GM19351 (cell line): ENCODE data around the gene ATP8B2.
"Not testable (repeated sequence)": the region's sequence is repeated elsewhere in the genome, so short reads cannot be mapped to it uniquely, and the experiment has no call there.

Source experiments
- ATAC-seq: cut with Tn5 transposase; IDR thresholded peaks from one replicate; pipeline ENCODE4 v1.9.1; 2021; ENCODE audit warnings: mild to moderate bottlenecking, moderate library complexity; ENCODE audit not compliant: unreplicated experiment

Gene ATP8B2

GRCh38 chr1:154321609-154321934, 3.8 kb upstream of the ATP8B2 start:
- not testable (repeated sequence) for ATAC-seq

- ATAC-seq = no peak
These were observed 1.8 kb upstream of the ATP8B2 start for GRCh38 chr1:154323493-154323892.

- no peak for ATAC-seq
These were observed 1.1 kb upstream of the ATP8B2 start for GRCh38 chr1:154324241-154324640.

- no peak for ATAC-seq
These were observed 539 bp downstream of the ATP8B2 start for GRCh38 chr1:154325583-154326545.

GRCh38 chr1:154326546-154327465, 1.5 kb downstream of the ATP8B2 start:
- ATAC-seq = no peak

- no peak for ATAC-seq
These were observed 2.4 kb downstream of the ATP8B2 start for GRCh38 chr1:154327466-154328317.

- ATAC-seq = peak; percentile 48
These were observed 3.2 kb downstream of the ATP8B2 start for GRCh38 chr1:154328318-154329151.

- ATAC-seq = no peak
These were observed 3.8 kb downstream of the ATP8B2 start for GRCh38 chr1:154329152-154329521.

- ATAC-seq = no peak
These were observed 4.3 kb downstream of the ATP8B2 start for GRCh38 chr1:154329551-154330131.

GRCh38 chr1:154330669-154331068, 5.3 kb downstream of the ATP8B2 start:
- no peak for ATAC-seq

- no peak for ATAC-seq
These were observed 9.0 kb downstream of the ATP8B2 start for GRCh38 chr1:154334079-154335024.

GRCh38 chr1:154335025-154335714, 9.8 kb downstream of the ATP8B2 start:
- no peak for ATAC-seq

- no peak for ATAC-seq
These were observed 12.0 kb downstream of the ATP8B2 start for GRCh38 chr1:154337253-154337894.

- no peak for ATAC-seq
These were observed 13.6 kb downstream of the ATP8B2 start for GRCh38 chr1:154338875-154339274.

- not testable (repeated sequence) for ATAC-seq
These were observed 16.0 kb downstream of the ATP8B2 start for GRCh38 chr1:154341366-154341765.

- ATAC-seq = no peak
These were observed 16.8 kb downstream of the ATP8B2 start for GRCh38 chr1:154342132-154342531.

- no peak for ATAC-seq
These were observed 17.6 kb downstream of the ATP8B2 start for GRCh38 chr1:154342836-154343472.
